Stimulated activated naive CD8-positive, alpha-beta T cell treated with anti-CD3 and anti-CD28 coated beads, Interleukin-15, Interleukin-2, amounts not matched to agents 100 U/mL and 50 U/mL, for 24 hours (primary cell): Measurements from ENCODE around the gene COL13A1.

Experiments
- ATAC-seq: fragments of 150-1000 bp; cut with Tn5 transposase; one replicate; pipeline ENCODE4 v1.10.0; 2021
- DNase-seq: peaks from one replicate; pipeline ENCODE4 v3.0.0; 2021

Gene COL13A1

GRCh38 chr10:69952069-69952800, 150.5 kb downstream of the COL13A1 start:
- ATAC-seq (no peak), DNase-seq (no peak)

GRCh38 chr10:69952821-69953221, 151.1 kb downstream of the COL13A1 start:
- ATAC-seq: no peak
- DNase-seq: no peak

DNA sequence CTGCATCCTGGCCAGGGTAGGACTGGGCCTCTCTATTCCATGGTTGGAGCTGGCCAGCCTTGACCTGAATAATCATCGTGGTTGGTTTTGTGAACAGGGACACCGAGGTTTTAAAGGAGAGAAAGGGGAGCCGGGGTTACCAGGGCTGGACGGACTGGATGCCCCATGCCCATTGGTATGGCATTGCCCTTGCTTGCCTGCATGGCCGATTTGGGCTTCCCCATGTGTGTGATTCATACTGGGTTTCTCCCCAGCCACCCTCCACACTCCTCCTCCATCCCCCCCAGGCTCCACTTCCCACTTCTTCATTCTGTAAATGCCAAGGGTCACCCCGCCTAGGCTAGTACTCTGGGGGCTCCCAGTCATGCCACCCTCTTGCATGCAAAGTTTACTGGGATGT, 152.1 kb downstream of the COL13A1 start:
- DNase-seq: peak; percentile 9
- ATAC-seq: no peak

- ATAC-seq: no peak
- no peak for DNase-seq
These were observed 153.6 kb downstream of the COL13A1 start for GRCh38 chr10:69955211-69955805.

GRCh38 chr10:69955897-69956740, 154.4 kb downstream of the COL13A1 start:
- no peak for DNase-seq
- no peak for ATAC-seq

DNA sequence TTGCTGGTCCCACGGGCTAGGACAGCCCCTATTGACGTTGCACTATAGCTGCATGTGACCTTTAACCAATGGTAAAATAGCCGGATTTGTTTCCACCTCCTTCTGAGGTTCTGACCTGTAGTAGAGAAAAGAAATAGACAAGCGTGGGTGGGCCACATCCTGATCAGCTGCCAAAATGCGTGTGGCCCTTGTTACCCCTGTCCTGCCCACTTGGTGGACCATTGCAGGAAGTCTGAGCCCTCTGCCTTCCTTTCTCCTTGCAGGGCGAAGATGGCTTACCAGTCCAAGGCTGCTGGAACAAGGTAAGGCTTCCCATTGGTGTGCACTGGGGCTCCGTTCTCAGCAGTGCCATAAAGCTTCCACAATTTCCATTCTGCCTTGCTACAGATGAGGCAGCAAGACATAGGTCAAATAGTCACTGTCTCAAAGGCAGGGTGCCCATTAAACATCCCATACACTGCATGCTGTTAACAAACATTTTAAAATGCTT, 155.1 kb downstream of the COL13A1 start:
- DNase-seq: no peak
- ATAC-seq: no peak

DNA sequence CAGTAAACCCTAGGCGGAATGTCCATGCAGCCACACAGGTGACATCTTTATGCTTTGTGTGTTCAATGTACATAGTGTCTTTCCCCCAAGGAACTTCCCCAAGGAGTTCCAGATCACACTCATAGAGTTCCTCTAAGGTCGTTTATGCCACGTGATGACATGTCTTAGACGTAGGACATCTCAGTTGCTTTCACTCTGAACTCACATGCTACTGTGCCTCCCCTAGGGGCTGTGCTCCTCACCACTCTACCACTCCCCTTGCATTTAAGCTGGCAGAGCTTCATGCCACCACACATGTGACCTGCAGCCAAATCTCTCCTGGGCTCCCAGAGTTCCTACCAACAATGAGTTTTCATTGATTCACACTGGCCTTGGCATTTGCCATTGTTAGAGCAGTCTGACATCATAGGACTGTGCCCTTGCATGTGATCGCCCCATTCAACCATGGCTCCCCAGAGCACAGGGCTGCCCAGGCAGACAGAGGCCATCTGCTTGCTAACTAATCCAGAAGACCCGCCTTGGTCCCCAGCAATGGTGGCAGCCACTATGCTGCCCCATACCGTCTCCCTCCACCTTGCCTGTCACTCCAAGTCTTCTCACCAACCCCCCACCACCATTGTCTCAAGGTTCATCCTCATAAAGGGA, 155.7 kb downstream of the COL13A1 start:
- no peak for DNase-seq
- ATAC-seq: no peak

DNA sequence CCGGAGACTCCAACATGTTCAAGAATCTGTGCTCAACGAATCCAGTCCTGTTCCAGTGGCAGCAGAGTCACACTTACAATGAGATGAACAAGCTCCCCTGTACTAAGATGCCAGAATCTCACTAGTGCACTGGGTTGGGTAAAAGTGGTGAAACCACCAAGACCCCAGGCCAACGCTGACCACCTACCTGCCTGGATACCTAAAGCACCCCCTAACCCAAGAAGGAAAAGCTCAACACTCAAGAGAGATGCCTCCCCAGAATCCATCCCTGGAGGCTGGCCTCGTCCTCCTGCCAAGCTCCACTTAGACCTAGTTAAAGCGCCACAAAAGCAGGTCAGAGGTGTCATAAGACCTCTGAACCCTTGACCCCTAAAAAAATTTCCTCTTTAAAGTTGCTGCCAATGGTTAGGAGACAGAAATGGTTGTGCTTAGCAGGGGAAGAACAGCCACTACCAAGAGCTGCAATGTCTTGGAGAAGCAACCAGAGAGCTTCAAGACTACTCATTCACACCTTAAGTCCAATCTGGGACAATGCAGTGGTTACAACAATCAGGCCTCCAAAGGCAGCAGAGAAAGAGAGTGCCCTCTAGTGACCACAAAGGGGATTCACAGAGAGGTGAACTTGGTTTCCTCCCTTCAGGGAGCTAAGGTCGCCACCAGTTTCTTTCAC, 156.3 kb downstream of the COL13A1 start:
- DNase-seq (peak; percentile 13), ATAC-seq (peak; percentile 46)

DNA sequence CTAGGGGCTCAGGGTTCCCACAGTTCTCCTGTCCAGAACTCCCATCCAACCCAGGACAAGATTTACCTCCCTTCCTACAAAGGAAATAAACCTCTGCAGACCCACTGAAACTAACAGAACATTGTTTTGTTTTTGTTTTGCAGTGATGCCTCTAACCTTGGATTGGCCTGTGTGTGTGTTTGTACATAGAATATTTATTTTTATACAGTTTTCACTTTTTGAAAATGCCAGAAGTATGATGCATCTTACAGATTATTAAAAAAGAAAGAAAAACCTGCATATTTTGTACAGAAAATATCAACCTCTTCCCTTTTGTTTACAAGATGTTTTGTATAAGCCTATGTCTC, 156.8 kb downstream of the COL13A1 start:
- no peak for DNase-seq
- ATAC-seq: no peak

GRCh38 chr10:69959911-69960310, 158.2 kb downstream of the COL13A1 start:
- no peak for ATAC-seq

GRCh38 chr10:69960606-69960987, 158.9 kb downstream of the COL13A1 start:
- ATAC-seq (no peak), DNase-seq (no peak)

More at GRCh38 chr10:69959911-69960310, 158.2 kb downstream of the COL13A1 start:
- no peak for DNase-seq

GRCh38 chr10:69960988-69961880, 159.5 kb downstream of the COL13A1 start:
- DNase-seq (no peak), ATAC-seq (no peak)

- DNase-seq (no peak), ATAC-seq (no peak)
These were observed 160.4 kb downstream of the COL13A1 start for GRCh38 chr10:69961881-69962745.

GRCh38 chr10:69962746-69963135, 161.0 kb downstream of the COL13A1 start:
- no peak for ATAC-seq
- no peak for DNase-seq

DNA sequence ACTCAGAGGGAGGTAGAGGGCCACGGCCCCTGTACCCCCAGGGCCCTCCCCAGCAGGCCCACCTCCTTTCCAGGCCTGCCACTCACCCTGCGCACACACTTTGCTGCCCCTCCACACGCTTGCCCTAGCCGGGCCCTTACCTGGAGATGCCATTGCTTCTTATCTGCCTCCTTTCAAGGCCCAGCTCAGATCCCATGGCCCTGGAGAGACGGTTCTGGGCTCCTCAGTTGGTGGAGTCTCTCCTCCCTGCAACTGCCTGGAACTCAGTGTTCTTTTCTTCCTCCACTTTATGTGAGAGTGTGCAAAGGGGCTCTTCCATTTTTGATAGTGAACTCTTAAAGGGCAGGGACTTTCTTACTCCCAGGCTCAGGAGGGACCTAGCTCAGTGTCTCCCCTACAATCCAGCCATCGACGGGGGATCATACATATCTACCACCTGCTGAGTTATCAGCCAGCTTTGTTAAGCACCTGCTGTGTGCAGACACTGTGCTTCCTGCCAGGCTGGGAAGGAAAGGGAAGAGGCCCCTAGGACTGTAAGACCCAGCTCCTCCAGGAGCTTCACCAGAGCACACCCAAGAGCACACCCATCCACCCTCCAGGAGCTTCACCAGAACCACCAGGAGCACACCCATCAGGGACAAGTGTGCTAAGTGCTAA, 161.6 kb downstream of the COL13A1 start:
- no peak for DNase-seq

GRCh38 chr10:69963835-69964710, 162.4 kb downstream of the COL13A1 start:
- ATAC-seq (no peak), DNase-seq (no peak)

More for the DNA sequence above, 161.6 kb downstream of the COL13A1 start:
- ATAC-seq: no peak

DNA sequence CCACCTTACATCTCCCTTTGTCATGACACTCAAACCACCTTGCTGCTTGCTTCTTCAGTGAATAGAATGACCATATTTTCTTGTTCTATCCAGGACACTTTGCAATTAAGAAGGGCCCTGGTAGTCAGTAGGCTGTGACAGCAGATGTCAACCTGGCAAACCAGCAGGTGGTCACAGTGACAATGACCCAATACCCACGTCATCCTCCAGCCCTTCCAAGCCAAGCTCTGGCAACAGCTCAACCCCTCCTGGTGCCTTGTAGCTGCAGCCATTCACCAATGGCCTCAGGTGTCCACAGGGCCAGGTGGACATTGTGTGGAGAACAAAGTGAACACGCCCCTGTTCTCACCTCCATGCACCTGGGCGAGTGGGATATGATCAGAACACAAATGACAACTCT, 163.4 kb downstream of the COL13A1 start:
- DNase-seq (no peak), ATAC-seq (no peak)

DNA sequence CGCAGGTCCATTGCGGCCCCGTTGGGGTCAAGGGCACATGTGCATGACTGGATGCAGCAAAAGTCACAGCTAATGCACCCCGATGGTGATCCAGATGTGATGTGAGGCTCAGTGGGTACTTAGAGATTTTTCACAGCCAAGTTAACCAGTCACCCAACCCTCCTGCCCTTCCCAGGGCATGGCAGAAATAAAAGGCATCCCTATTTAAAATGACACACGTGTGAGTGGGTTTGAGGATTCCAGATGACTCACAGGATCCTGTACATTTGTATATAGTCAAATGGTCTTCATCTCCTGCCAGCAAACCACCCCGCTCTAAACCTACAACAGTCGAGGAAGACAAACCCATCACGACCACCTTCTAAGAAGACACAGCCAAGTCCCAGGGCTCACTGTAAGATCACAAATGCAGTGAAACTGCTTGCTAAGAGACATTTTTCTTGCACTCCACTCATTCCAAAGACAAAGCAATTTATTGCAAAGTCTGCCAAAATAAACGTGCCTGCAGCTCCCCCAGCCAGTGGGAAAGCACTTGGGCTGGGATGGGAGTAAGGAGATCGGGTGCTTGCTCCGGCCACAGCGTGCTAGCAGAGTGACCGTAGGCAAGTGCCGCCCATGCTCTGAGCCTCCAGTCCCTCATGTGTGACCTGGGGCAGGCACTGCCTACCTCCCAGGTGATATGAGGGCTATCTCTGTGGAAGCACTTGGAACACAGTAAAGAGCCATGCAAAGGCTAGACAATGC, 164.4 kb downstream of the COL13A1 start:
- ATAC-seq (no peak), DNase-seq (no peak)
